Endothelial cell of umbilical vein (primary cell): ENCODE measurements around the gene CFAP161. TPM values are rescaled to one million over a fixed set of nuclear protein-coding genes. Genes with fewer than 3 reads are reported as not detected.

ENCODE experiments used
- BruUV-seq: library from RNA; stranded (reverse); fragments of 400-500 nt; replicated peaks from 2 replicates; lab custom pipeline; 2021; lab: Mats Ljungman, UMichigan
- CTCF ChIA-PET: fragments of 300-600, 350-600 bp; sonication (Branson Sonifier 250); formaldehyde crosslinking; loops from one replicate; lab custom pipeline; 2021; ENCODE audit warnings: antibody characterized with exemption, inconsistent platforms; lab: Charles Lee
- POLR2A ChIA-PET: fragments of 300-600, 350-600 bp; sonication (Branson Sonifier 250); formaldehyde crosslinking; loops from one replicate; lab custom pipeline; 2021; ENCODE audit warnings: antibody characterized with exemption, inconsistent platforms; lab: Charles Lee
- DNase-seq: peaks from one replicate; pipeline ENCODE4 v3.0.0-alpha.2; 2011; ENCODE audit warnings: low read depth, low spot score
- FAIRE-seq: peaks from 2 replicates; lab custom pipeline; 2011; peaks lifted over from hg19 to GRCh38; lab: Jason Lieb, UNC
- H2AFZ ChIP-seq: 2 replicates; pipeline ENCODE4 v1.6.0; 2012; ENCODE audit warnings: low read depth, low read length, control low read depth, inconsistent platforms
- H3K27ac ChIP-seq: 2 replicates; pipeline ENCODE4 v1.5.1; 2011; ENCODE audit warnings: low read depth, mild to moderate bottlenecking, control low read depth, low read length, moderate library complexity; ENCODE audit not compliant: insufficient read depth
- H3K27me3 ChIP-seq, 2 experiments: 2 replicates each; pipeline versions ENCODE4 v1.6.0 to v1.6.1; 2011; ENCODE audit warnings: low read length in 2 of 2, mixed read lengths in 1 of 2; ENCODE audit not compliant: control insufficient read depth in 2 of 2, insufficient read depth in 2 of 2
- H3K36me3 ChIP-seq, 2 experiments: 2 replicates in 1 of 2; 3 replicates in 1 of 2; pipeline ENCODE4 v1.5.1; 2011; ENCODE audit warnings: low read length in 2 of 2, mild to moderate bottlenecking in 1 of 2, moderate library complexity in 1 of 2; ENCODE audit not compliant: control insufficient read depth in 2 of 2, insufficient read depth in 2 of 2; ENCODE audit errors: extremely low read depth in 1 of 2
- H3K4me1 ChIP-seq: 3 replicates; pipeline ENCODE4 v1.5.1; 2011; ENCODE audit warnings: mild to moderate bottlenecking, low read length; ENCODE audit not compliant: control insufficient read depth, insufficient read depth; ENCODE audit errors: extremely low read depth
- H3K4me2 ChIP-seq: 2 replicates; pipeline ENCODE4 v1.6.1; 2011; ENCODE audit warnings: low read length, control low read depth, mixed read lengths; ENCODE audit not compliant: insufficient read depth
- H3K4me3 ChIP-seq, 3 experiments: fragments of 200-600 bp in 1 of 3; sonication (generic), shearing (Covaris generic) in 1 of 3; replicated peaks in 1 of 3; 2 replicates each; pipeline ENCODE4 v1.5.1; 2011 to 2016; ENCODE audit warnings: control low read depth in 3 of 3, low read length in 3 of 3, mild to moderate bottlenecking in 2 of 3, inconsistent platforms in 1 of 3, low read depth in 1 of 3, moderate library complexity in 1 of 3; ENCODE audit not compliant: insufficient read depth in 1 of 3
- H3K79me2 ChIP-seq: 2 replicates; pipeline ENCODE4 v1.6.0; 2012; ENCODE audit warnings: low read length, inconsistent platforms; ENCODE audit not compliant: control insufficient read depth, insufficient read depth
- H3K9ac ChIP-seq: replicated peaks from 2 replicates; pipeline ENCODE3; 2011; ENCODE audit warnings: low read length, control low read depth; ENCODE audit not compliant: insufficient read depth; ENCODE audit errors: extremely low read depth
- H3K9me1 ChIP-seq: replicated peaks from 3 replicates; pipeline ENCODE4 v1.6.0; 2011; ENCODE audit warnings: mild to moderate bottlenecking, low read length; ENCODE audit not compliant: control insufficient read depth, insufficient read depth; ENCODE audit errors: extremely low read depth
- H3K9me3 ChIP-seq: replicated peaks from 2 replicates; pipeline ENCODE4 v1.5.1; 2012; ENCODE audit warnings: low read length, inconsistent platforms; ENCODE audit not compliant: control insufficient read depth, insufficient read depth
- H4K20me1 ChIP-seq: replicated peaks from 2 replicates; pipeline ENCODE3; 2011; ENCODE audit warnings: mild to moderate bottlenecking, low read length; ENCODE audit not compliant: control insufficient read depth, insufficient read depth; ENCODE audit errors: extremely low read depth
- CTCF ChIP-seq, 2 donors: IDR thresholded peaks; 1 replicate in 1 of 2; 2 replicates in 1 of 2; pipeline ENCODE4 v1.5.1; 2011; ENCODE audit warnings: low read length in 2 of 2, mild to moderate bottlenecking in 2 of 2, moderate library complexity in 2 of 2, control low read depth in 1 of 2, inconsistent platforms in 1 of 2, low read depth in 1 of 2; ENCODE audit not compliant: insufficient read depth in 1 of 2; ENCODE audit errors: extremely low read depth in 1 of 2
- EZH2 ChIP-seq: IDR thresholded peaks from 2 replicates; pipeline ENCODE4 v1.6.1; 2012; ENCODE audit warnings: borderline replicate concordance, low read depth, mild to moderate bottlenecking, moderate library complexity, low read length, inconsistent platforms; ENCODE audit not compliant: severe bottlenecking
- FOS ChIP-seq: IDR thresholded peaks from 2 replicates; pipeline ENCODE4 v1.6.1; 2011; ENCODE audit warnings: mild to moderate bottlenecking, low read length, moderate library complexity, borderline replicate concordance; ENCODE audit not compliant: insufficient read depth
- GATA2 ChIP-seq: IDR thresholded peaks from 2 replicates; pipeline ENCODE4 v1.7.0; 2011; ENCODE audit warnings: low read depth, mild to moderate bottlenecking, moderate library complexity, mixed read lengths, low read length; ENCODE audit not compliant: insufficient read length, insufficient read depth
- JUN ChIP-seq: IDR thresholded peaks from 2 replicates; pipeline ENCODE4 v1.6.1; 2011; ENCODE audit warnings: borderline replicate concordance, low read depth; ENCODE audit not compliant: insufficient read length, insufficient read depth
- MAX ChIP-seq: IDR thresholded peaks from 2 replicates; pipeline ENCODE4 v1.6.1; 2011; ENCODE audit not compliant: insufficient read depth, insufficient read length
- MYC ChIP-seq: IDR thresholded peaks from one replicate; pipeline ENCODE4 v1.6.1; 2011; ENCODE audit warnings: mild to moderate bottlenecking, low read depth, low read length
- POLR2A ChIP-seq: IDR thresholded peaks from 2 replicates; pipeline ENCODE4 v1.6.1; 2012; ENCODE audit warnings: low read depth, mild to moderate bottlenecking, control low read depth, low read length
- POLR2AphosphoS5 ChIP-seq: IDR thresholded peaks from 2 replicates; pipeline ENCODE4 v1.6.1; 2012; ENCODE audit warnings: low read depth, mild to moderate bottlenecking, control low read depth, low read length, moderate library complexity; ENCODE audit not compliant: insufficient read depth
- dilution Hi-C: fragments of 300-500 bp; cut with MboI; formaldehyde crosslinking; loops from one replicate; pipeline ENCODE4 v1.15.0; 2019; ENCODE audit warnings: low sequenced_read_pairs; ENCODE audit not compliant: extremely low pct_ligation_motif_present
- intact Hi-C: fragments of 100-400 bp; cut with micrococcal nuclease; formaldehyde crosslinking; loops from one replicate; pipeline ENCODE4 v1.10.0; 2022
- polyA plus RNA-seq, 4 experiments: library from polyadenylated mRNA; depleted of rRNA in 3 of 4; stranded (reverse) in 3 of 4; unstranded in 1 of 4; fragments of >200 nt; gene quantifications; 2 replicates each; pipeline versions ENCODE4 v1.2.1 to v1.2.3, GENCODE V29; 2011 to 2012; ENCODE audit warnings: missing spikeins in 1 of 4
- total RNA-seq: library from RNA; stranded (reverse); gene quantifications from 2 replicates; pipeline ENCODE4 v1.2.3, GENCODE V29; 2021

The CFAP161 gene
- total and polyA plus RNA-seq, 2 donors (not counting 3 experiments of a cell fraction or from before 2014, with no cell fraction given), result 0.08 TPM; not detected in 1

- no peak for TF ChIP-seq EZH2
- TF ChIP-seq FOS, result no peak
- no peak for TF ChIP-seq POLR2AphosphoS5
- no peak for TF ChIP-seq GATA2
- TF ChIP-seq MAX, result no peak
- no peak for TF ChIP-seq CTCF (IDR thresholded peaks at IDR 0.05; ENCODE audit: extremely low read depth in 1 of 2, insufficient read depth in 1 of 2, low read depth in 1 of 2, low read length in 2 of 2)
- TF ChIP-seq JUN, result no peak
- no peak for TF ChIP-seq POLR2A
- TF ChIP-seq MYC, result no peak
- CTCF ChIA-PET, result interaction anchor here (1.2 kb wide), 1 partner anchor 68 kb away, joined by 4 read pairs; no protein-coding TSS in a partner anchor
Measured at GRCh38 chr15:81197688-81198281, 63.7 kb downstream of the CFAP161 start.

More at GRCh38 chr15:81197688-81198281, 63.7 kb downstream of the CFAP161 start:
- H3K4me3 ChIP-seq, result no peak overlapping the region
- no peak for FAIRE-seq
- H3K27ac ChIP-seq, result no peak overlapping the region
- no TSS peak for BruUV-seq
- intact Hi-C loops (no loop called here), dilution Hi-C loops (no loop called here)
- no peak overlapping the region for H2AFZ ChIP-seq
- no peaks in the 10 kb centered on the region for H3K9me3 ChIP-seq
- no peaks in the 10 kb centered on the region for H3K36me3 ChIP-seq
- POLR2A ChIA-PET, result no interaction called here
- no peaks in the 10 kb centered on the region for H3K27me3 ChIP-seq
- DNase-seq, result no peak
- no peaks in the 10 kb centered on the region for H3K79me2 ChIP-seq
- H3K9ac ChIP-seq, result no peak overlapping the region
- H3K4me2 ChIP-seq, result no peak overlapping the region
- no peaks in the 10 kb centered on the region for H3K4me1 ChIP-seq
- H4K20me1 ChIP-seq, result no peaks in the 10 kb centered on the region
- no peaks in the 10 kb centered on the region for H3K9me1 ChIP-seq

Other genes starting within 250 kb of the CFAP161 start
- 30.5 and 32.9 TPM in 2 replicates for gene MESD, start 144.5 kb upstream of the CFAP161 start, total RNA-seq
- 10.2 and 12.8 TPM in 2 replicates for gene MESD, start 144.5 kb upstream of the CFAP161 start, polyA plus RNA-seq
- gene TLNRD1, start 133.3 kb upstream of the CFAP161 start, total RNA-seq, result 33.0 and 33.2 TPM in 2 replicates
- gene TLNRD1, start 133.3 kb upstream of the CFAP161 start, polyA plus RNA-seq, result 17.8 and 21.7 TPM in 2 replicates
- gene IL16, start 62.6 kb downstream of the CFAP161 start, total RNA-seq, result 0.99 and 2.1 TPM in 2 replicates
- gene IL16, start 62.6 kb downstream of the CFAP161 start, polyA plus RNA-seq, result 0.25 and 0.29 TPM in 2 replicates
- 0.32 and 2.2 TPM in 2 replicates for gene STARD5, start 189.9 kb downstream of the CFAP161 start, total RNA-seq
- 3.0 and 4.1 TPM in 2 replicates for gene STARD5, start 189.9 kb downstream of the CFAP161 start, polyA plus RNA-seq
- not detected in 2 replicates for gene TMC3, start 239.9 kb downstream of the CFAP161 start, total RNA-seq
- gene TMC3, start 239.9 kb downstream of the CFAP161 start, polyA plus RNA-seq, result not detected in 2 replicates